ENCODE results near the gene PTPN22. TPM values are rescaled to one million over a fixed set of nuclear protein-coding genes. Genes with fewer than 3 reads are reported as not detected.

PTPN22 gene
- total and polyA plus RNA-seq, 8 donors, result 0.57 to 2.3 (median 1.1) TPM

DNA sequence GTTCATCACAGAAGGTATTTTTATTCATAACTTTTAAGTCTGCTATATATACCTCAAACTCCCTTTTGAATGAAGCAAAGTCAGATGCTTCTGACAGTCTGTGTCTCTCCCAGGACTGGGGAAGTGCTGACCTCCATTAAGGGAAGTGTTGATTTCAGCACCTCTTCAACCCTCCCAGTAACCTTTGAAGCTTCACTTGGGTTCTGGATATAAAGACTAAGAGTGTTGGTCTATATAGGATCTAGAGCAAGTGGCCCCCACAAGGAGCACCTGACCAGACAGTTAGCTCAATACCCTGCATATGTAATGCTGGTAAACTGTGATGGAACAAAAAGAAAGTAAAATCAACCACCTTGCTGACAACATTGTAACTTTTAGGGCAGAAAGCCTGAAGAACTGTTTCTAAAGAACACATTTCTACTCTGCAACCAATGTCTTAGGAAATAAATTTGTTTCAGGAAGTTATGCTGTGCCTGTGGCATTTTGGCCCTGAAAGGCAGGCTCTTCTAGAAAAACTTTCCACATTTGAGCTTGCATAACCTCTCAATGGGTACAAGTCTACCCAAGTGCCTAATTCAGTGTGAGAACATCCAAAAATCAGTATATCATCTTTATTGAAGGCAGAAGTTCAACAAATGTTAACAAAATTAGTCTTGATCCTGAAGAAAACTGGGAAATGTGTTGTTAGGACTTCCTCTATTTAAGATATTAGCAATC lies 865 bp upstream of the PTPN22 start:
- Histone ChIP-seq H3K9me3 (no peaks in the 10 kb centered on the region), H3K27ac (peak overlapping the region in 2 of 4 donors; percentile 19 to 35), H3K4me1 (peaks cover 0 to 38% (median 11%) of the 10 kb centered on the region in 3 donors), H3K4me3 (no peak overlapping the region), H3K36me3 (no peaks in the 10 kb centered on the region), H3K27me3 (no peaks in the 10 kb centered on the region)
- TF ChIP-seq, protein P1, sequence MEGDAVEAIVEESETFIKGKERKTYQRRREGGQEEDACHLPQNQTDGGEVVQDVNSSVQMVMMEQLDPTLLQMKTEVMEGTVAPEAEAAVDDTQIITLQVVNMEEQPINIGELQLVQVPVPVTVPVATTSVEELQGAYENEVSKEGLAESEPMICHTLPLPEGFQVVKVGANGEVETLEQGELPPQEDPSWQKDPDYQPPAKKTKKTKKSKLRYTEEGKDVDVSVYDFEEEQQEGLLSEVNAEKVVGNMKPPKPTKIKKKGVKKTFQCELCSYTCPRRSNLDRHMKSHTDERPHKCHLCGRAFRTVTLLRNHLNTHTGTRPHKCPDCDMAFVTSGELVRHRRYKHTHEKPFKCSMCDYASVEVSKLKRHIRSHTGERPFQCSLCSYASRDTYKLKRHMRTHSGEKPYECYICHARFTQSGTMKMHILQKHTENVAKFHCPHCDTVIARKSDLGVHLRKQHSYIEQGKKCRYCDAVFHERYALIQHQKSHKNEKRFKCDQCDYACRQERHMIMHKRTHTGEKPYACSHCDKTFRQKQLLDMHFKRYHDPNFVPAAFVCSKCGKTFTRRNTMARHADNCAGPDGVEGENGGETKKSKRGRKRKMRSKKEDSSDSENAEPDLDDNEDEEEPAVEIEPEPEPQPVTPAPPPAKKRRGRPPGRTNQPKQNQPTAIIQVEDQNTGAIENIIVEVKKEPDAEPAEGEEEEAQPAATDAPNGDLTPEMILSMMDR (IDR thresholded peaks at IDR 0.05), result no peak
- FAIRE-seq, result no peak
- intact Hi-C loops (cut with DNase I), result no loop called here
- DNase-seq, result no peak
- peak in 2 of 4 donors; percentile 5 to 19 for ATAC-seq

DNA sequence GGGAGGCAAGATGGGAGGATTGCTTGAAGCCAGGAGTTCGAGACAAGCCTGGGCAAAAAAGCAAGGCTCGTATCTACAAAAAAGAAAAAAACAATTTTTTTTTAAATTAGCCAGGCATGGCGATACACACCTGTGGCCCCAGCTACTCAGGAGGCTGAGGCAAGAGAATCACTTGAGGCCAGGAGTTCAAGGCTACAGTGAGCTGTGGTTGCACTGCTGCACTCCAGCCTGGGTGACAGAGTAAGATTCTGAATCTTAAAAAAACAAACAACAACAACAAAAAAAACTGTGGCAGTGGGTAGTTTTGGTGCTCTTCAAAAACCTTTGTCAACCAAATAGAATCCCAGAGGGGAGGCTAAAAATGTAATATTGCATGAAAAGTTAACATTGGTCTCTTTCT lies 734 bp downstream of the PTPN22 start:
- H3K27ac ChIP-seq, result no peak overlapping the region
- no peak for DNase-seq
- no peak for FAIRE-seq
- H3K9me3 ChIP-seq, result no peaks in the 10 kb centered on the region
- peak overlapping the region in 1 of 4 donors; percentile 3 for H3K4me3 ChIP-seq
- H3K36me3 ChIP-seq, result no peaks in the 10 kb centered on the region
- intact Hi-C loops (cut with DNase I), result no loop called here
- TF ChIP-seq, protein P1 (IDR thresholded peaks at IDR 0.05), result no peak
- peaks cover 0 to 32% (median 11%) of the 10 kb centered on the region in 3 donors for H3K4me1 ChIP-seq
- no peaks in the 10 kb centered on the region for H3K27me3 ChIP-seq
- ATAC-seq, result no peak
- 85 to 94% methylated on average over 3 of the region's 3 CpGs for WGBS, 2 donors

DNA sequence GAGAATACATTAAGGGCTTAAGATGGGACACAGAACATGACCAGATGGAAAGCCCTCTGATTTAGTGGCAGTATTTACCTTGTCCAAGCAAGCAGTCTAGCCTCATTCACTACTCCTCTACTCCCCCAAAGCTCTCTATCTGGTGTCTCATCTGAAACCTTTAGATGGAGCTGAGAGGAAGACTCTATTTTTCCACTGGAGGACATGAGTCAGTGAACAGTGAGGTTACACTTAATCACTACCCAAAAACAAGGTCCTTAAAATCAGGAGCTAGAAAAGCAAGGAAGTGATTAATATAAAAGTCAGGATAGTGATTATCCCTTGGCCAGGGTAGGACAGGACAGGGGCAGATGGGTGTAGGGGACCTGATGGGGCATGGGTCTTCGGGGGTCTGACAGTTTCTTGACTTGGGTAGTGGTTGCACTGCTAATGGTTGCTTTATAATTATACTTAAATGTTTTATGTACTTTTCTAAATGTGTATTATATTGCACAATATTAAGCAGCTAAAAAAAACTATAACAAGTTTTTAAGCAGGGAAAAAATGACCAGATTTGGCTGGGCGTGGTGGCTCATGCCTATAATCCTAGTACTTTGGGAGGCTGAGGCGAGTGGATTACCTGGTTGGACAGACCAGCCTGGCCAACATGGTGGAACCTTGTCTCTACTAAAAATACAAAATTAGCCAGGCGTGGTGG lies 3.0 kb downstream of the PTPN22 start:
- no peak overlapping the region for H3K27ac ChIP-seq
- H3K4me3 ChIP-seq, result no peak overlapping the region
- TF ChIP-seq, protein P1 (IDR thresholded peaks at IDR 0.05), result no peak
- peaks cover 0 to 12% (median 6%) of the 10 kb centered on the region in 3 donors for H3K4me1 ChIP-seq
- no peaks in the 10 kb centered on the region for H3K36me3 ChIP-seq
- no peak for ATAC-seq
- WGBS, 2 donors, result 90 to 95% methylated on average over 4 of the region's 4 CpGs
- no peak for DNase-seq
- H3K9me3 ChIP-seq, result no peaks in the 10 kb centered on the region
- intact Hi-C loops (cut with DNase I), result no loop called here
- FAIRE-seq, result no peak
- no peaks in the 10 kb centered on the region for H3K27me3 ChIP-seq

DNA sequence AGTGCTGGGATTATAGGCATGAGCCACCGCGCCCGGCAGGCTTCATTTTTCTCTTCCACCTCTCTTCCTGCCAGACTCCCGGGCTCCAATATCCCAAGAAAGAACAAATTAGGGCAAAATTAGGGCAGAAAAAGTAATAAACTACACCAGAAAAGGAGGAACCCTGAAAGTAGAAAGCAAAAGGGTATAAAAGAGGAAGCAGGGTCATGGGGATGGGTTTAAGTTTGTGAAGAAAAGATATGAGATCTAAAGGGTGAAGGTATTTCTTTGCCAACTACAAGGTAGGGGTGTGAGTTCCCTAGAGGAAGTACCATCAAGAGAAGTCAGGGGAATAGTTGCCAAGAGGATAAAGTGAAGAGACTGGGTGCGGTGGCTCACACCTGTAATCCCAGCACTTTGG lies 9.9 kb downstream of the PTPN22 start:
- TF ChIP-seq, protein P1 (IDR thresholded peaks at IDR 0.05), result no peak
- Histone ChIP-seq H3K4me3 (no peak overlapping the region), H3K27ac (no peak overlapping the region), H3K27me3 (no peaks in the 10 kb centered on the region), H3K36me3 (no peaks in the 10 kb centered on the region), H3K9me3 (no peaks in the 10 kb centered on the region), H3K4me1 (no peaks in the 10 kb centered on the region)
- no peak for FAIRE-seq
- intact Hi-C loops (cut with DNase I), result no loop called here
- no peak for DNase-seq
- WGBS, 2 donors, result 92 to 98% methylated on average over 5 of the region's 5 CpGs
- no peak for ATAC-seq

DNA sequence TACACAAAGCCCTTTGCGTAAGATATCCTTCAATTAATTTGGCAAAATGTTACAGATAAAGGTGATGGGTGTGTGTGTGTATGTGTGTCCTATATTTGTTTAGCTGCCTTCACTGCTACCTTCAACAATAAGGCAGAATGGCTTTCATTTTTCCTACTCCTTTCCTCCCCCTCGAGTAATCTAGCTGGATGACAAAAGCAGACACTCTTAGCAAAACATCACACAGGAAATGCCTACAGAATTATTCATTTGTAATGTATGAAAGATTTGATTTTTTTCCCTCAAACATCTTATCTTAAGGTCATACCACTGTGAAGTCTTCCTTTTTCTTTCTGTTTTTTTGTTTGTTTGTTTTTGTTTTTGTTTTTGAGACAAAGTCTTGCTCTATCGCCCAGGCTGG lies 10.6 kb downstream of the PTPN22 start:
- FAIRE-seq (no peak), ATAC-seq (no peak), DNase-seq (no peak)
- intact Hi-C loops (cut with DNase I), result no loop called here
- H3K9me3 ChIP-seq, result no peaks in the 10 kb centered on the region
- TF ChIP-seq, protein P1 (IDR thresholded peaks at IDR 0.05), result no peak
- 78 to 81% methylated on average over 3 of the region's 3 CpGs for WGBS, 2 donors
- no peak overlapping the region for H3K4me3 ChIP-seq
- H3K36me3 ChIP-seq, result no peaks in the 10 kb centered on the region
- H3K4me1 ChIP-seq, result no peaks in the 10 kb centered on the region
- H3K27me3 ChIP-seq, result no peaks in the 10 kb centered on the region
- no peak overlapping the region for H3K27ac ChIP-seq

All from pancreas (tissue), 10 donors.